HL-60 (cell line): ENCODE data around the gene GLIPR1L2.

Source experiments
- CTCF ChIP-seq: IDR thresholded peaks from one replicate; pipeline ENCODE4 v1.5.1; 2011; ENCODE audit warnings: low read length, control low read depth, inconsistent platforms; ENCODE audit not compliant: insufficient read depth
- GABPA ChIP-seq: IDR thresholded peaks from 2 replicates; pipeline ENCODE4 v1.6.1; 2012; ENCODE audit warnings: low read depth
- POLR2AphosphoS5 ChIP-seq: IDR thresholded peaks from 2 replicates; pipeline ENCODE4 v1.6.1; 2012; ENCODE audit warnings: low read depth
- REST ChIP-seq: IDR thresholded peaks from 2 replicates; pipeline ENCODE4 v1.6.1; 2012; ENCODE audit warnings: low read depth; ENCODE audit not compliant: insufficient replicate concordance

GRCh38 chr12:75427491-75427890, 36.6 kb downstream of the GLIPR1L2 start:
- TF ChIP-seq REST (no peak), CTCF (no peak), POLR2AphosphoS5 (no peak), GABPA (no peak)
